ELR (cell line): Measurements from ENCODE around the gene ZER1.
"Not testable (repeated sequence)": the region's sequence is repeated elsewhere in the genome, so short reads cannot be mapped to it uniquely, and the experiment has no call there.

Source experiments
- DNase-seq: peaks from one replicate; pipeline ENCODE4 v3.0.0-alpha.2; 2015; ENCODE audit warnings: low read depth

The ZER1 gene

DNA sequence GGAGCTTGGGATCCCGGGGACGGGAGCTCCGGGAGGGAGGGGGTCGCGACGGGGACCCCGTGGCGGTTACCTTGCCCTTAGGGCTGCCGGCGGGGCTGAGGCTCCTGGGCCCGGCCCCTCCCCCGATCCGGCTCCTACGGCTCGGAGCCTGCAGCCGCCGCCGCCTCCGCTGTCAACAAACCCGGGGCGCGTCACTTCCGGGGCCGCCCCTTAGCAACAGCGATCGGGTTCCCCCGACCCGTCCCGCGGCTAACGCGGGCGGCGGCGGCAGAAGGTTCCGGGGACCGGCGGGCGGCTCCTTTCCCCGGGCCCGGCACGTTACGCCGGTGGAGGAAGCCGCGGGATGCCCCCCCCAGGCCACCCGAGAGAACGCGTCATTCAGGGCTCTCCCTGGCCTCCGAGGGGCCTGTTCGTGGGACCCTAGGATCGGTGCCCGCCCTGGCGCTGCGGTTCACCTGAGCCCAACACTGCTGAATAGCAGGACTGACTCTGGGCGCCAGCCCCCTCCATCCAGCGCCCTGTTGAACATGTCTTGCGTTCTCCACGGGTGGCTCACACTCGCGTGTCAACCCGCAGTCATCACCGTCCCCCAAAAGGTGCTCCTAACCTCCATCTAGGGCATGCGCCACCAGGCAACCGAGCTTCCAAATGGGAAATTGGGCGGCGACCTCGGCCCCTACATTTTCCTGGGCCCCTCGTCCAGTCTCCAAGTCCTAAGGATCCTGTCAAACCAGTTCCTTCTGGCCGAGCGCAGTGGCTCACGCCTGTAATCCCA lies at the start of gene ZER1:
ZER1 (minus strand) TSS at position 183 of the 775 bp plus-strand sequence. CDS start 16,362 bp downstream, outside the sequence.
- DNase-seq = peak; percentile 92

DNA sequence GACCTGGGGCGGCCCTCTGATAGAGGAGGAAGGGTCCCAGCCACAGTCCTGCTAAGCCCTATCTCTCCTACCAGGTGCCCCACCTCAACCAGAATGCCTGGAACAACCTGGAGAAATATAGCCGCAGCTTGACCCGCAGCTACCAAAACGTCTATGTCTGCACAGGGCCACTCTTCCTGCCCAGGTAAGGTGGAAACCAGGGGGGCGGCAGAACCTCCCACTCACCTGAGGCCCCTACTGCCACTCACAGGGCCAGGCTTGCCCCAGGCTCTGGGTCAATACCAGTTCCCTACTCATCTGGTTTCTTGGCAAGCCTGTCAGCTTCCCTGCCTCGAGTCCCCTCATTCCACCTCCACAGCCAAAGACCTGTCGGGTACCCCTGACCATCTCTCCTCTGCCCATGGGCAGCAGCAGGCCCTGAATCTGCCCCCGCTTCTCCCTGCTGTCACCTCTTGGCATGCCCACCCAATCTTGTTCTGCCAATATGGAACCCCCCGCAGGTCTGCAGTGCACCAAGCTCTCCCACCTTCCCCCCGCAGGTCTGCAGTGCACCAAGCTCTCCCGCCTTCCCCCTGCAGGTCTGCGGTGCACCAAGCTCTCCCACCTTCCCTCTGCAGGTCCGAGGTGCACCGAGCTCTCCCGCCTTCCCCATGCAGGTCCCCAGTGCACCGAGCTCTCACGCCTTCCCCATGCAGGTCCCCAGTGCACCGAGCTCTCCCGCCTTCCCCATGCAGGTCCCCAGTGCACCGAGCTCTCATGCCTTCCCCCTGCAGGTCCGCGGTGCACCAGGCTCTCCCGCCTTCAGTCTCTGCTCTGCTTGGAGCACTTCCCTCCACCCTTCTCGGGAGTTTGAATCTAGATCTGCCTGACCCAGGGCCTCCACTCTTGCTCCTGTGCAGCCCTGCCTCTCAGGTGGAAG lies 49.2 kb upstream of the ZER1 start:
- DNase-seq = no peak

DNA sequence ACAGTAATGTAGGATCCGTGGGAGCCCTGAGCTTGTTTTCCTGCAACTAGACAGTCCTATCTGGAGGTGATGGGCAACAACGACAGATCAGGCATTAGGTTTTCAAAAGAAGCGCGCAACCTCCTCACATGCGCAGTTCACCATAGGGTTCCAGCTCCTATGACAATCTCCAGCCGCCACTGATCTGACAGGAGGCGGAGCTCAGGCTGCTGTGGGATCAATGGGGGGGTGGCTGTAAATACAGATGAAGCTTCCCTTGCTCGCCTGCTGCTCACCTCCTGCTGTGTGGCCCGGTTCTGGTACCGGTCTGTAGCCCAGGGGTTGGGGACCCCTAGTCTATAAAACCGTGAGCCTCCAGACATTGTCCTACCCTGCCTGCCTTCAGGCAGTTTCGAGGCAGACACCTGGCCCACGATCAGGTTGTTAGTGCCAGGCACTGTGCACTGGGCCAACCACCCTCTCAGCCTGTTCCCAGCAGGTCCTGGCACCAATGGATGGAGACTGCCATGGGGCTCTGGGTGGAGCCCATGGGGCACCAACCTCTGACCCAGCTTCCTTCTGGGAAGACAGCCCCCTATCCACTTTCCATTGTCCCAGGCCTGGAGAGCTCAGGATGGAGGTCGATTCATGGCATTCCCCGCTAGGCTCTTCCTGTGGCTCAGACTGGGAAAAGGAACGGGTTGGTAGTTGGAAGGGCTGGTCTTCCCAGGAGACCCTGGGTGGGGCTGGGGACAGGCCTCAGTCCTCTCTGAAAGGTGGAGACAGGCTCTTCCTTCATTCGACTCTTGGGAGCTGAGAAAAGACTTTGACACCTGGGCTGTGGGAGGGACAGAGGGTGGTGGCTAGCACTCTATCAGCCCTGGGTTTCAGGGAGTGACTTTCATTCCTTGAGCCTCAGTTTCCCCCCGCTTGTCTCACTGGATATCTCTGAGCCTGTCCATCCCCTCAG lies 48.3 kb upstream of the ZER1 start:
- peak; percentile 26 for DNase-seq

DNA sequence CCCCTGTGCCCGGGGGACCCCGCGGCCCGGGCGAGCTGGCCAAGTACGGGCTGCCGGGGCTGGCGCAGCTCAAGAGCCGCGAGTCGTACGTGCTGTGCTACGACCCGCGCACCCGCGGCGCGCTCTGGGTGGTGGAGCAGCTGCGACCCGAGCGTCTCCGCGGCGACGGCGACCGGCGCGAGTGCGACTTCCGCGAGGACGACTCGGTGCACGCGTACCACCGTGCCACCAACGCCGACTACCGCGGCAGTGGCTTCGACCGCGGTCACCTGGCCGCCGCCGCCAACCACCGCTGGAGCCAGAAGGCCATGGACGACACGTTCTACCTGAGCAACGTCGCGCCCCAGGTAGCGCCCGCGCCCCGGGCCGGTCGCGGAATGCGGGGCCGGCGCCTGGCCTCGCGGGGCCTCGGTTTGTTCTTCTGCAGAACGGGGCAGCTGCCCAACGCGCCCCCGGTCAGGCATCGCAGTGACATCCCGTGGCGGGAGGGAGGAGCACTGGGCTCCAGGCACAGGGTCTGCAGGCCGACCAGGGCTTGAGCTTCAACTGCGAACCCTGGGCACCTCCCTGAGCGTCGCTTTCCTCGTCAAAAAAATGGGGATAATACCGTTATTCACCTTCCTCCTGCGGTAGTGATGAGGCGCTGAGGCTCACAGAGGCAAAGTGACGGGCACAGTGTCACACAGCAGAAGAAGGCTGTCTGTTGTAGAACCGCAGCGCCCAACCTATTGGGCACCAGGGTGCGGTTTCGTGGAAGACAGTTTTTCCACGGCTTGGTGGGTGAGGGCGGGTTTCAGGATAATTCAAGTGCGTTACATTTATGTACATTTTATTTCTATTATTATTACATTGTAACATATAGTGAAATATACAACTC lies 47.4 kb upstream of the ZER1 start:
- DNase-seq = peak; percentile 58

DNA sequence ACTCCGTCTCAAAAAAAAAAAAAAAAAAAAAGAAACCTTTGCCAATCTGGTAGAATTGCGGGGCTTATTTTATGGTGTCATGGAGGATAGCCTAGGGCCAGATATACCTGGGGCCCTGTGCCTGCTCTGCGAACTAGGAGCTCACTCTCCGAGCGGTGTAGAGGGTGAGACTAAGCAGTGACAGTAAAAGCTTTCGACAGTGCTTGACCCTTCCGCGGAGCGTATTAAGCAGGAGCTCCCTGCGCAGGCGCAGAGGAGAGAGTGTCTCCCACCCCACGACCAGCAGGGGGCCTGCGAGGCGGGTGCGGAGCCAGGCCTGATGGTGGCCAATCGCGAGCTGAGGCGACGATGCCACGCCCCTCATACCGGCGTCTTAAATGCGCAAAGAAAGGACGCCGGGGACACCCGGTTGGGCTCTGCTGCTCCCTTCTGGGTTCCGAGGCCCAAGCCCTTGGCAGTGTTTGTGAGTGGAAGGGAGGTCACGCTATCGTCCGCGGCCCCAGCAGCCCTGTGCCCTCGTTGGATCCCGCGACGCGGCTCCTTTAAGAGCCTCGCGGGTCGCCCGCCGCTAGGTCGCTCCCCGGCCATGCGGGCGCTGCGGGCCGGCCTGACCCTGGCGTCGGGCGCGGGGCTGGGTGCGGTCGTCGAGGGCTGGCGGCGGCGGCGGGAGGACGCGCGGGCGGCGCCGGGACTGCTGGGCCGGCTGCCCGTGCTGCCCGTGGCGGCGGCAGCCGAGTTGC lies 46.5 kb upstream of the ZER1 start, which contains the start of gene ENDOG:
ENDOG (plus strand) TSS at position 402 of the 740 bp plus-strand sequence; CDS start at position 587, 185 bp downstream.
- DNase-seq = peak; percentile 97

DNA sequence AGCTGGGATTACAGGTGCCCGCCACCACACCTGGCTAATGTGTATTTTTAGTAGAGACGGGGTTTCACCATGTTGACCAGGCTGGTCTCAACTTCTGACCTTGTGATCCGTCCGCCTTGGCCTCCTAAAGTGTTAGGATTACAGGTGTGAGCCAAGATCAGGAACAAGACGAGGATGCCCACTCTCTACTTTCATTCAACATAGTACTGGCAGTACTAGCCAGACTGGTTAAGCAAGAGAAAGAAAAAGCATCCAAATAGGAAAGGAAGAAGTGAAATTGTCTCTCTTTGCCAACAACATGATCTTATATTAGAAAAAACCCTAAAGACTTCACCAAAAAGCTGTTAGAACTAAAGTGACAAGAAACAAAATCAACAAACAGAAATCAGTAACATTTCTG lies 39.1 kb upstream of the ZER1 start:
- no peak for DNase-seq

DNA sequence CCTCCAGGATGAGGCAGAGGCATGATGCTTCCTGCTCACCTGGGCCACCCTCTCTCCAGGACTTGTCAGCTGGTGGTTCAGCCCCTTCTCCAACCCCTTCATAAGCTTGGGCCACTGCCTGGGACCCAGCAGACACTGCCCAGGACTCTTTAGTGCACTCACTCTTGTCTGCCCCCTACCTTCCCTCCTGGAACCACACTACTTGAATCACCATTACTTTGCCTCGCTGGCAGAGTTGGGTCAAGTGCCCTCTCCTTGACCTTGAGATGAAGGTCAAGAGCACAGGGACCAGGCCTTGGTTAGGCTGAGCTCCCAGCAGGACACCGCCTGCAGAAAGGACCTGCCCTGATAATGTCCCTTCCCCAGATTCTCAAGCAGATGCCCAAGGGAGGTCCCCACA lies 38.1 kb upstream of the ZER1 start:
- DNase-seq = no peak

DNA sequence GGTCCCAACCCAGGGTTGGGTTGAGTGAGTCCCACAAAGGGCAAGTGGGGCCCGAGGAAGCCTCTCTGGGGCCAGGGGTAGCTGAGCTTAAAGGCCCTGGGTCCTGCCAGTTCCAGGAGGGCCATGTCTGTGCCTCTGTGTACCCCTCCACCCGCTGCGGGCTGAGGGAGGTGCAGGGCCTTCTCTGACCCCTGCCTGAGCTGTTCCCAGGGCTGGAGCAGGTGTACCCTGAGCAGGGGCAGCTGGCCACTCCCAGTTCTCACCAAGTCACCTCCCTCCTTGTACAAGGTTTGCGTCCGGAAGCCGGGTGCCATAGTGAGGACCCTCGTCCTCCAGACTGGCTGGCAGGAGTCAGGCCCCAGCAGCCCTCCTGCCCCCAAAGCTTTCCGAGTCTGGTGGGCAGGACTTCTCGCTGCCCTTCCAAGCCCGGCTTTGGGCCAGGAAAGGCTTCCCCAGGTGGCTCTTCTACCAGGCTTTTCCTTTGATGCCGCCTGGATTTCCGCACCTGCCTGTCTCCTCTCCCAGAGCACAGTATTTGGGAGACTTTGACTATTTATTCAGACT lies 37.4 kb upstream of the ZER1 start:
- DNase-seq = no peak

DNA sequence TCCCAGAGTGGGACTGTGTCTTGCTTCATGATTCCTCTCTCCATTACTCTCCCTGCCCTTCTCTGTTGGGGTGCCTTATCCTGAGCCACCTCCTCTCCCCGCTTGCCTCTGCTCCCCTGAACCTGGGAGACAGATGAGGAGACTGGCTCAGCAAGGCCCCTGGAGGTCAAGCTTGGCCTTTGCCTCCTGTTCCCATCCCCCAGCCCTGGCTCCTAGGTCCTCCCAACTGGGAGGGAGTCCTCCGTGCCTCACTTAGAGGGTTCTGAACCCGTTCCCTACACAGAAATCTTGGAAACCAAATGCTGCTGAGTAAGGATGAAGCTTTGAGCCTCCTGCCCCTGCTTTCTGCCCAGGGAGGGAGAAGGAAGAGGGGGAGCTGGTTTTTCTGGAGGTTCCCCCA lies 36.8 kb upstream of the ZER1 start:
- DNase-seq = no peak

DNA sequence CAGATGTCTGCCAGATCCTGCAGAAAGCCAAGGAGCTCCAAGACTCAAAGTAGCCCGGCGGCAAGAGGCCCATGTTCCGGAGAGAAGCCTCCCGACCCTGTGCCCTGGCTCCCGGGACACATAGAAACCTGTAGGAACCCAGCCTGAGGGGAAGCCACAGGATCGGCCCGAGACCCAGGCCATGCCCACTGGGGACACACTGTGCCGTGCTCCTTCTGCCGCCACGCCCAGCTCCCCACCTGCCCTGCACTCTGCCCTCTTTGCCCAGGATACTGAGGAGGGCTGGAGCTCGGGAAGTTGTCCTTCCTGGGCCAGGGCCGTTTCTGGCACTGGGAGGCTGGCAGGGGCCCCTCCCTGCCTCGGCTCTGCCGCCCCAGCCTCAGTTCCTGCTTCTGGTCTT lies 36.1 kb upstream of the ZER1 start:
- DNase-seq = no peak

DNA sequence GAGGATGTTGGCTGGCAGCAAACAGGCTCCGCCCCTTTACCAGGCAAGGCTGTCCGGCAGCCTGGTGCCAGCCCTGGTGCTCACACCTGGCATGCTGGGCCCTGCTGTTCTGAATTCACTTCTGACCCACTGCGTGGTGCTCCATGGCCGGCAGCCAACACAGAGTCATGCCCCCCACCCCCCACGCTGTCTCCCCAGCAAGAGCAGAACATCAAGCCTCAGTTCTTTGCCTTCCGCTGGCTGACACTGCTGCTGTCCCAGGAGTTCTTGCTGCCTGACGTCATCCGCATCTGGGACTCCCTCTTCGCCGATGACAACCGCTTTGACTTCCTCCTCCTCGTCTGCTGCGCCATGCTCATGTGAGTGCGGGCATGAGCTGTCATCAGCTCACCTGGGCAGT lies 33.9 kb upstream of the ZER1 start:
- no peak for DNase-seq

DNA sequence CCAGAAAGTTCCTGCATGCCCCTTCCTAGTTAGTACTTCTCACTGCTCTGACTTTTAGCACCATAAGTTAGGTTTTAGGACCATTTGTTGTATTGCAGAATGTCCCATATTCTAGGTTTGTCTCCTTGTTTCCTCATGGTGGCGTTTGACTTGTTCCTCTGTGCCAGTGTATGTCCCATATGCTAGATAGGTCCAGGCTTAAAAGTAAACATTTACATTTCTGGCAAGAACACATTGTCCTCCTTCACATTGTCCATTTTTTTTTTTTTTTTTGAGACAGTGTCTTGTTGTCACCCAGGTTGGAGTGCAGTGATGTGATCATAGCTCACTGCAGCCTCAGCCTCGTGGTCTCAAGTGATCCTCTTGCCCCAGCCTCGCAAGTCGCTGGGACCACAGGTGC lies 30.8 kb upstream of the ZER1 start:
- no peak for DNase-seq

DNA sequence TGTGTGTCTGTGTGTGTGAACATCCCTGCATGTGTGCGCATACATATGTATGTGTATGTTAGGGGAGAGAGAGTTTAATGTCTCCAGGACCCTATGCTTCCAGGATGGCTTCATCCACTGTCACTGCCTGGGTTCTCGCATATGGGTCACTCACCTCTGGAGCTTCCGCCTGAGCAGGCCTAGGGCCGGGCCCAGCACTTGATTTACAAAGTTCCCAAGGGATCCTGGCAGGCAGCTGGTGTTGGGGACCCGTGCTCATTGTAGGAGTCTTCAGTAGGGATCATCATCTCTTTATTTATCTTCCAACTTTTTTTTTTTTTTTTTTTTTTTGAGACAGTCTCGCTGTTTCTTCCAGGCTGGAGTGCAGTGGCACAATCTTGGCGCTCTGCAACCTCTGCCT lies 28.3 kb upstream of the ZER1 start:
- DNase-seq = no peak

DNA sequence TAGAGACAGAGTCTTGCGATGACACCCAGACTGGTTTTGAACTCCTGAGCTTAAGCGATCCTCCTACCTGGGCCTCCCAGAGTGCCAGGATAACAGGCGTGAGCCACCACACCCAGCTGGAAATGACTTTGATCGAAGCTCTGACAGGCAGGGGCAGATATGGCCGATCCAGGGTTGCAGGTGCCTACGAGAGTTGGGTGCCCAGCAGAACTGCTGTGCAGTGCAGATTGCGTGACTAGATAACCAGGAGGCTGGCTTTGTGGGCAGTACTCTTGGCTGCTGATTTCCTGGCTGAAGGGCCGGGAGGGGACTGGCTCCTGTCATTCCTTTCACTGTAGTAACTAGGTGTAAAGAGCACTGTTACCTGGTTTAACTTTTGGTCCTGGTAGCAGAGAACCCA lies 27.2 kb upstream of the ZER1 start:
- DNase-seq = no peak

DNA sequence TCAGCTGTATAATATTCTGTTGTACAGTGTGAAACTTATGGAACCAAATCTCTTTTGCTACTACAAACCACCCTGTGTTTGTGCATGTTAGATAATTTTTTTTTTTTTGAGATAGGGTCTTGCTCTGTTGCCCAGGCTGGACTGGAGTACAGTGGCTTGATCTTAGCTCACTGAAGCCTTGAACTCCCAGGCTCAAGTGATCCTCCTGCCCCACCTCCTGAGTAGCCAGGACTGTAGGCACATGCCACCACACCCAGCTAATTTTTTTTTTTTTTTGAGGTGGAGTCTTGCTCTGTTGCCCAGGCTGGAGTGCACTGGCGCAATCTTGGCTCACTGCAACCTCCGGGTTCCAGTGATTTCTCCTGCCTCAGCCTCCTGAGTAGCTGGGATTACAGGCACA lies 23.2 kb upstream of the ZER1 start:
- not testable (repeated sequence) for DNase-seq

DNA sequence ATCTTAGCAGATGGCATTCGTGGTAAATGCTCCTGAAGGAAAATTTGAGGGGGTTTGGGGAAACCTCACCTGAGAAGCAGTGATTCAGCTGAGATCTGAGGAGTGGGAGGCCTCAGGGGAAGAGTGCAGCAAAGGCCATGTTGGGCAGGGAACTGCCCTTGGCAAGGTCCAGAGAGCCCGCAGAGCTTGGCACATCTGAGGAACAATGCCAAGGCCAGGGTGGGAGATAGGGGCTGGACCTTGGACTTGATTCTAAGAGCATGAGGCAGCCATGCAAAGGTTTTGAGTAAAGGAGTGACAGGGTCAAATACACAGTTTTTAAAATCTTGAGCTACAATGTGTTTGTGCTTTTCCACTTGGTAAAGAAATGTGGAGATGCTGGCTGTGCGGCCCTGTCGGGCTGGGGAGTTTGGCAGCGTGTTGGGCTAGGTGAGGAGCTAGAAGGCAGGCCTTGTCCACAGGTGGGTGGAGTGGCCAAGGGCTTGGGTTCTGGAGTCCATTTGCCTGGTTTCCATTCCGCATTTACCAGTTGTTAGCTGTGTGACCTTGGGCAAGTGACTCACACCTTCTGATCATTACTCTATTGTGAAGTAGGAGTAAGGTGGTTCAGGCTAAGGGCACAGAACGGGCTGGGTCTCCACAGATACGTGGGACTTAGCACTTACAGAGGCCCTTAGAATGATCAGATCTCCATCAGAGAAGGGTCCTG lies 21.4 kb upstream of the ZER1 start:
- DNase-seq = no peak

DNA sequence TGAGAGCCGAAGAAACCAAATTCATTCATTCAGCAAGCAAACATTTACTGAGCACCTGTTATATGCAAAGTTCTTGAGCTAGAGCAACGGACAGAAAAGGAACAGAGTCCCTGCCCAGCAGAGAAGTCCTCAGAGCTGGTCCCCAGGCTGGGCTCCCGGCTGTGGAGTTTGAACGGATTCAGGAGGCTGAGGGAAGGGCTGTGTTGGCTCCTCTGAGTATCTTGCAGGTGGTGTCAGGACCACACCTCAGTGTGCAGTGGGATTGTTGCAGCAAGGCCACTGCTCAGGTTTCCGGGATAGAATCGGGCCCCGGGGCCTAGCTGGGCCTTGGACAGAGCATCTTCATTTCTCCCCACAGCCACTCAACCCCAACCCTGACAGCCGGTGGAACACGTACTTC lies 20.4 kb upstream of the ZER1 start:
- no peak for DNase-seq

DNA sequence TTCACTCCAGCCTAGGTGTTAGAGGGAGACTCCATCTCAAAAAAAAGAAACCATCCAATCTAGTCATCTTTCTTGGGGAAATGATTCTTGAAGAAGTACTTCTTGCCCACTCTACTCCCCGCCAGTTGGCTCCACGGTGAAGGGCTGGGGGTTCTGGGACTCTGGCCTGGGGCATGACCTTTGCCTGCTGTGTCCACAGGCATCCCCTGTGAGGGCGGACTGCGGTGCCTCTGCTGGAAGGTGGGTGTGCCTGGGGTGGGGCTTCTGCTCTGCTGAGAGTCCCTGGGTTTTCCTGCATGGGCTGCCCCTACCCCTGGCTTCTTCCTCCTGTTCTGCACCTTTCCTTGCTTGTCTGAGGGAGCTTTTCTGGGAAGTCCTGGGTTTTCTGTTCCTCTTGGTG lies 18.8 kb upstream of the ZER1 start:
- no peak for DNase-seq

DNA sequence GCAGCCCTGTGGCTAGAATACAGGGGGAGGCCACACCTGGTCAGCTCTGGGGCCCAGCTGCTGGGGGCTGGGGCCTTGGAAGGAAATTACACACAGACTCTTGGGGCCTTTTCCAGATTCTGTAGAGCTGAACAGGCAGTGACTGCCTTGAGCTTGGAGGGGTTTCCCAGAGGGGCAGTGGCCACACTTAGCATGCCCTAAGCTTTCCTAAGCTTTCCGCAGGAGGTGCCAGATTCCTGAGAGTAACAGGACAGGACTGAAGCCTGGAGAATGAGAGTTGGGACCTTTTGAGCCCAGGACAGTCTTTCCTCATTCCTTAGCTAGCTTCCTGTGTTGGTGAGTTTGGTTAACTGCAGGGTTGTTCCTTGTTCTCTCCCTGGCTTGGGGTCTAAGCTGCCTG lies 16.7 kb upstream of the ZER1 start:
- DNase-seq = no peak
